G401.6 (cell line): Measurements from ENCODE around the gene HECW1.

ENCODE experiments used
- FAIRE-seq: peaks from 2 replicates; lab custom pipeline; 2012; peaks lifted over from hg19 to GRCh38; lab: Jason Lieb, UNC

Gene HECW1

GRCh38 chr7:43148161-43148731 lies 35.8 kb downstream of the HECW1 start:
- FAIRE-seq = no peak

GRCh38 chr7:43151076-43151475 lies 38.6 kb downstream of the HECW1 start:
- no peak for FAIRE-seq

- no peak for FAIRE-seq
Observed at GRCh38 chr7:43152696-43153095, 40.2 kb downstream of the HECW1 start.

GRCh38 chr7:43155636-43156035 lies 43.2 kb downstream of the HECW1 start:
- no peak for FAIRE-seq

GRCh38 chr7:43163885-43164284 lies 51.4 kb downstream of the HECW1 start:
- FAIRE-seq = no peak

GRCh38 chr7:43164757-43165156 lies 52.3 kb downstream of the HECW1 start:
- FAIRE-seq = no peak

- no peak for FAIRE-seq
Observed at GRCh38 chr7:43166686-43167085, 54.2 kb downstream of the HECW1 start.

GRCh38 chr7:43169076-43169475 lies 56.6 kb downstream of the HECW1 start:
- no peak for FAIRE-seq

- FAIRE-seq = no peak
Observed at GRCh38 chr7:43170571-43170970, 58.1 kb downstream of the HECW1 start.

- no peak for FAIRE-seq
Observed at GRCh38 chr7:43175570-43176200, 63.2 kb downstream of the HECW1 start.

GRCh38 chr7:43179393-43179792 lies 66.9 kb downstream of the HECW1 start:
- no peak for FAIRE-seq

- no peak for FAIRE-seq
Observed at GRCh38 chr7:43192806-43193460, 80.5 kb downstream of the HECW1 start.

- no peak for FAIRE-seq
Observed at GRCh38 chr7:43193893-43194292, 81.4 kb downstream of the HECW1 start.

GRCh38 chr7:43195256-43195655 lies 82.8 kb downstream of the HECW1 start:
- FAIRE-seq = no peak

GRCh38 chr7:43195768-43196167 lies 83.3 kb downstream of the HECW1 start:
- FAIRE-seq = no peak

- no peak for FAIRE-seq
Observed at GRCh38 chr7:43196379-43196778, 83.9 kb downstream of the HECW1 start.

- FAIRE-seq = no peak
Observed at GRCh38 chr7:43198016-43198415, 85.6 kb downstream of the HECW1 start.

- no peak for FAIRE-seq
Observed at GRCh38 chr7:43198599-43199090, 86.2 kb downstream of the HECW1 start.

GRCh38 chr7:43199371-43200160 lies 87.1 kb downstream of the HECW1 start:
- FAIRE-seq = no peak

- no peak for FAIRE-seq
Observed at GRCh38 chr7:43201912-43202311, 89.5 kb downstream of the HECW1 start.

- no peak for FAIRE-seq
Observed at GRCh38 chr7:43204081-43204480, 91.6 kb downstream of the HECW1 start.

GRCh38 chr7:43205171-43205795 lies 92.8 kb downstream of the HECW1 start:
- FAIRE-seq = no peak
